Vagina (tissue), 2 donors: ENCODE measurements around the gene RAB17.

Experiments used
- CTCF ChIP-seq, 3 experiments: fragments of 450-650 bp in 2 of 3; fragments of 200-600 bp in 1 of 3; sonication (generic) in 1 of 3; IDR thresholded peaks; one replicate each; pipeline ENCODE4 v1.5.1; 2017 to 2019; ENCODE audit warnings: antibody characterized with exemption in 3 of 3, mild to moderate bottlenecking in 2 of 3, moderate library complexity in 2 of 3
- POLR2AphosphoS5 ChIP-seq, 2 donors: sonication (generic); formaldehyde crosslinking; IDR thresholded peaks; one replicate each; pipeline ENCODE4 v1.9.0; 2017; ENCODE audit warnings: antibody characterized with exemption in 2 of 2, mild to moderate bottlenecking in 2 of 2, low read depth in 1 of 2; ENCODE audit not compliant: insufficient read depth in 1 of 2

- TF ChIP-seq CTCF (IDR thresholded peaks at IDR 0.05) (no peak), POLR2AphosphoS5 (IDR thresholded peaks at IDR 0.05; ENCODE audit: insufficient read depth in 1 of 2, low read depth in 1 of 2) (no peak)
Observed at GRCh38 chr2:237585590-237586221, 4.8 kb downstream of the RAB17 start.
